ENCODE results near the gene FAR2.
"Not testable (repeated sequence)": the region's sequence is repeated elsewhere in the genome, so short reads cannot be mapped to it uniquely, and the experiment has no call there.

Gene FAR2

GRCh38 chr12:29385194-29385593, 236.1 kb downstream of the FAR2 start:
- in situ Hi-C loops (cut with MboI; ENCODE audit: low sequenced_read_pairs), result not testable (repeated sequence)
